CD14-positive monocyte (primary cell): ENCODE results near the gene ZDHHC11. TPM values are rescaled to one million over a fixed set of nuclear protein-coding genes. Genes with fewer than 3 reads are reported as not detected.

Source experiments
- DNase-seq, 3 donors: peaks; one replicate each; pipeline ENCODE4 v3.0.0-alpha.2; 2011 to 2022
- H2AFZ ChIP-seq: 2 replicates; pipeline ENCODE4 v1.6.0; 2012; ENCODE audit warnings: mild to moderate bottlenecking, low read depth, low read length, inconsistent platforms; ENCODE audit not compliant: insufficient read depth, poor library complexity, severe bottlenecking
- H3K27ac ChIP-seq, 2 donors: 1 replicate in 1 of 2; 2 replicates in 1 of 2; pipeline ENCODE4 v1.5.1; 2012 to 2013; ENCODE audit warnings: low read length in 2 of 2, control low read depth in 1 of 2, inconsistent platforms in 1 of 2, low read depth in 1 of 2, mild to moderate bottlenecking in 1 of 2
- H3K27me3 ChIP-seq, 2 donors: one replicate each; pipeline versions ENCODE4 v1.6.0 to v1.6.1; 2011 to 2013; ENCODE audit warnings: low read length in 2 of 2; ENCODE audit not compliant: control insufficient read depth in 2 of 2, insufficient read depth in 2 of 2
- H3K36me3 ChIP-seq, 2 donors: replicated peaks in 1 of 2; 1 replicate in 1 of 2; 2 replicates in 1 of 2; pipeline versions ENCODE4 v1.5.1 to v1.6.1; 2012 to 2013; ENCODE audit warnings: low read length in 2 of 2, control low read depth in 1 of 2, inconsistent platforms in 1 of 2, mild to moderate bottlenecking in 1 of 2; ENCODE audit not compliant: insufficient read depth in 2 of 2, control insufficient read depth in 1 of 2
- H3K4me1 ChIP-seq, 2 donors: 1 replicate in 1 of 2; 2 replicates in 1 of 2; pipeline versions ENCODE4 v1.5.1 to v1.6.1; 2012 to 2013; ENCODE audit warnings: low read length in 2 of 2, control low read depth in 1 of 2, inconsistent platforms in 1 of 2, mild to moderate bottlenecking in 1 of 2, moderate library complexity in 1 of 2; ENCODE audit not compliant: insufficient read depth in 2 of 2, control insufficient read depth in 1 of 2
- H3K4me2 ChIP-seq: replicated peaks from 2 replicates; pipeline ENCODE3; 2012; ENCODE audit warnings: low read length, moderate library complexity, mild to moderate bottlenecking; ENCODE audit not compliant: poor library complexity, severe bottlenecking; ENCODE audit errors: extremely low read depth
- H3K4me3 ChIP-seq, 3 experiments: fragments of 200-600 bp in 1 of 3; sonication (generic) in 1 of 3; replicated peaks in 1 of 3; 1 replicate in 2 of 3; 2 replicates in 1 of 3; pipeline ENCODE4 v1.5.1; 2011 to 2013; ENCODE audit warnings: low read length in 3 of 3, mild to moderate bottlenecking in 3 of 3, control low read depth in 2 of 3, low read depth in 2 of 3, inconsistent platforms in 1 of 3, moderate library complexity in 1 of 3
- H3K79me2 ChIP-seq: 2 replicates; pipeline ENCODE4 v1.6.0; 2012; ENCODE audit warnings: mild to moderate bottlenecking, control low read depth, inconsistent platforms, low read length, moderate library complexity; ENCODE audit not compliant: insufficient read depth
- H3K9ac ChIP-seq: 2 replicates; pipeline ENCODE4 v1.6.0; 2017; ENCODE audit warnings: low read length, mild to moderate bottlenecking; ENCODE audit not compliant: insufficient read depth, poor library complexity, severe bottlenecking
- H3K9me3 ChIP-seq, 2 donors: replicated peaks in 1 of 2; 1 replicate in 1 of 2; 2 replicates in 1 of 2; pipeline versions ENCODE4 v1.5.1 to v1.6.1; 2012 to 2013; ENCODE audit warnings: low read length in 2 of 2, control low read depth in 1 of 2; ENCODE audit not compliant: control insufficient read depth in 1 of 2, insufficient read depth in 1 of 2
- H4K20me1 ChIP-seq: 2 replicates; pipeline ENCODE4 v1.6.0; 2012; ENCODE audit warnings: mild to moderate bottlenecking, low read length, control low read depth, moderate library complexity; ENCODE audit not compliant: insufficient read depth
- H3K27ac Mint-ChIP-seq, 7 donors: one replicate each; pipeline ENCODE4 v1.8.0; 2020; ENCODE audit warnings: mild to moderate bottlenecking in 7 of 7, mixed read lengths in 7 of 7, moderate library complexity in 6 of 7, inconsistent platforms in 2 of 7
- H3K27me3 Mint-ChIP-seq, 3 donors: one replicate each; pipeline ENCODE4 v1.8.0; 2021 to 2022; ENCODE audit warnings: low read depth in 3 of 3, mild to moderate bottlenecking in 3 of 3, mixed read lengths in 3 of 3, moderate library complexity in 3 of 3, inconsistent platforms in 1 of 3
- H3K36me3 Mint-ChIP-seq, 2 donors: one replicate each; pipeline ENCODE4 v1.8.0; 2020; ENCODE audit warnings: mixed read lengths in 2 of 2, inconsistent platforms in 1 of 2, mild to moderate bottlenecking in 1 of 2
- H3K4me1 Mint-ChIP-seq: one replicate; pipeline ENCODE4 v1.8.0; 2020; ENCODE audit warnings: mild to moderate bottlenecking, mixed read lengths
- H3K4me3 Mint-ChIP-seq, 2 donors: one replicate each; pipeline ENCODE4 v1.8.0; 2020; ENCODE audit warnings: mild to moderate bottlenecking in 2 of 2, mixed read lengths in 2 of 2, moderate library complexity in 1 of 2
- H3K9me3 Mint-ChIP-seq, 7 donors: one replicate each; pipeline ENCODE4 v1.8.0; 2020 to 2022; ENCODE audit warnings: mixed read lengths in 7 of 7, mild to moderate bottlenecking in 6 of 7, moderate library complexity in 6 of 7, inconsistent platforms in 2 of 7
- WGBS: methylation state at CpG from one replicate; pipeline ENCODE4 v1.1.5; 2013; ENCODE audit warnings: missing lambda C conversion rate; ENCODE audit not compliant: insufficient coverage; 5-methylcytosine and 5-hydroxymethylcytosine counted together
- intact Hi-C, 2 donors: fragments of 100-400 bp; cut with micrococcal nuclease; formaldehyde crosslinking; loops; one replicate each; pipeline versions ENCODE4 v1.15.0 to v1.15.1; 2023
- polyA plus RNA-seq, 3 donors: library from polyadenylated mRNA; depleted of rRNA in 1 of 3; unstranded in 2 of 3; stranded (reverse) in 1 of 3; fragments of 300-500 nt in 2 of 3; fragments of >200 nt in 1 of 3; fragmentation: Illumina TruSeq in 2 of 3; gene quantifications; 1 replicate in 2 of 3; 2 replicates in 1 of 3; pipeline ENCODE4 v1.2.3, GENCODE V29; 2012 to 2021
- TF ChIP-seq, protein P1 (sequence below): fragments of 200-600 bp; IDR thresholded peaks from one replicate; pipeline ENCODE4 v1.8.0; 2022; ENCODE audit warnings: antibody characterized with exemption, mild to moderate bottlenecking

ZDHHC11 gene
- polyA plus RNA-seq, 3 donors = 1.8 TPM; not detected in 2

DNA sequence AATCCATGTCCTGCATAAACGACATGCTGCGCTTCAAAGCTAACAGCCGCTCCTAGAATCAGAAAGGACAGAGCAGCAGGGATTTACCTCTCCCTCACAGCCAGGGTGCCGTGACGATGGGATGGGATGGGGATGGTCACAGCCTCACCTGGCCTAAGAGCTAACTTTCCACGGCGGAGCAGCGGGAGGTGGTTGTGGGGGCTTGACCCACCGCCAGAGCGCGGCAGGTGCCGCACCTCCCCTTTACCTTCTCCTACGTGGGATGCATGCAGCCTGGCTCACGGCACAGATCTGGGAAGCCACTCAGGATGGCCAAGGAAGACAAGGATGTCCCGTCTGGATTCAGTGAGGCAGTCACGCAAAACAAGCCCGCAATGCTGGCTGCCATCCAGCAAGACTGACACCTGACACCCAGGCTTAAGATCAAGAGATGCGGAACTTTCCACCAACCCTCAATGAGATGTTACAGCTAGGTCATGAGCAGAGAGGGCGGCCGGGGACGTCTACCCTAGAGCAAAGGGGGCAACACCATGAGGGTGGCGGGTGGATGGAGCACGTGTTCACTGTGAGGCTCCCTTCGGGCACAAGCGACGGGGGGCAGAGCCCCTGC, 36.0 kb upstream of the ZDHHC11 start:
- no peak overlapping the region for H3K27ac ChIP-seq
- H3K36me3 ChIP-seq = peaks cover 90 to 95% of the 10 kb centered on the region in 2 donors
- Mint-ChIP-seq H3K9me3 (peaks cover 0 to 10% (median 0%) of the 10 kb centered on the region in 7 donors), H3K27me3 (peaks cover 0 to 3% (median 0%) of the 10 kb centered on the region in 3 donors), H3K4me1 (peaks cover 17% of the 10 kb centered on the region), H3K27ac (peak overlapping the region in 1 of 7 donors; percentile 15), H3K36me3 (peaks cover 92 to 98% of the 10 kb centered on the region in 2 donors), H3K4me3 (no peak overlapping the region)
- no peaks in the 10 kb centered on the region for H3K9me3 ChIP-seq
- TF ChIP-seq, protein P1, sequence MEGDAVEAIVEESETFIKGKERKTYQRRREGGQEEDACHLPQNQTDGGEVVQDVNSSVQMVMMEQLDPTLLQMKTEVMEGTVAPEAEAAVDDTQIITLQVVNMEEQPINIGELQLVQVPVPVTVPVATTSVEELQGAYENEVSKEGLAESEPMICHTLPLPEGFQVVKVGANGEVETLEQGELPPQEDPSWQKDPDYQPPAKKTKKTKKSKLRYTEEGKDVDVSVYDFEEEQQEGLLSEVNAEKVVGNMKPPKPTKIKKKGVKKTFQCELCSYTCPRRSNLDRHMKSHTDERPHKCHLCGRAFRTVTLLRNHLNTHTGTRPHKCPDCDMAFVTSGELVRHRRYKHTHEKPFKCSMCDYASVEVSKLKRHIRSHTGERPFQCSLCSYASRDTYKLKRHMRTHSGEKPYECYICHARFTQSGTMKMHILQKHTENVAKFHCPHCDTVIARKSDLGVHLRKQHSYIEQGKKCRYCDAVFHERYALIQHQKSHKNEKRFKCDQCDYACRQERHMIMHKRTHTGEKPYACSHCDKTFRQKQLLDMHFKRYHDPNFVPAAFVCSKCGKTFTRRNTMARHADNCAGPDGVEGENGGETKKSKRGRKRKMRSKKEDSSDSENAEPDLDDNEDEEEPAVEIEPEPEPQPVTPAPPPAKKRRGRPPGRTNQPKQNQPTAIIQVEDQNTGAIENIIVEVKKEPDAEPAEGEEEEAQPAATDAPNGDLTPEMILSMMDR = no peak
- DNase-seq = no peak
- 97% methylated on average over 18 of the region's 26 CpGs for WGBS
- H3K27me3 ChIP-seq = no peaks in the 10 kb centered on the region
- no peak overlapping the region for H2AFZ ChIP-seq
- H3K4me3 ChIP-seq = no peak overlapping the region
- no peak overlapping the region for H3K4me2 ChIP-seq
- peaks cover 34% of the 10 kb centered on the region for H3K79me2 ChIP-seq
- H4K20me1 ChIP-seq = peaks cover 68% of the 10 kb centered on the region
- H3K4me1 ChIP-seq = peaks cover 8 to 10% of the 10 kb centered on the region in 2 donors
- intact Hi-C loops = loop anchor here in 1 of 2 donors (10.0 kb wide), 1 partner anchor 918 kb away; the partner anchor contains the start of gene NDUFS6
- H3K9ac ChIP-seq = no peak overlapping the region

DNA sequence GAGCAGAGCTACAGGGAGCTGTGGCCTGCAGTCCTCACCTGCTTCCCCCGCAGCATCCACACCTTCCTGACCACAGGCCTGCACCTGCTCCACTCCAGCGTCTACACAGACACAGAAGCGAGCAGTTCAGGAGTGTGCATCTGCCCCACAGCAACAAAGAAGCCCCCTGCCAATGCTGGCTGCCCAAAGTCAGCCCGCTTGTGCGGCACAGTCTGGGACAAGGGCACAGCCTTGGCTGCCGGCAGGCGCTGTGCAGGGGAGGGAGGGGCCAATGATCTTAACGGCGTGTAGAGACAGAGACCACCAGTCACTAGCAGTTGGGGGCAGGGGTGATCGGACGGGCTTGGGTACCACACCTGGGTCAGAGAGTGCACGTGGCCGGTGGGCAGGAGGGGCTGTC, 35.2 kb upstream of the ZDHHC11 start:
- Histone ChIP-seq H2AFZ (no peak overlapping the region), H3K36me3 (peaks cover 98 to 100% of the 10 kb centered on the region in 2 donors), H3K27ac (no peak overlapping the region), H3K4me2 (no peak overlapping the region), H3K9ac (no peak overlapping the region), H3K4me1 (peaks cover under 1 to 2% of the 10 kb centered on the region in 2 donors), H3K79me2 (peaks cover 31% of the 10 kb centered on the region), H3K27me3 (no peaks in the 10 kb centered on the region), H3K4me3 (no peak overlapping the region), H4K20me1 (peaks cover 72% of the 10 kb centered on the region), H3K9me3 (no peaks in the 10 kb centered on the region)
- H3K27me3 Mint-ChIP-seq = peaks cover 0 to 2% (median 0%) of the 10 kb centered on the region in 3 donors
- peaks cover 96 to 99% of the 10 kb centered on the region in 2 donors for H3K36me3 Mint-ChIP-seq
- H3K4me1 Mint-ChIP-seq = peaks cover 10% of the 10 kb centered on the region
- WGBS = 100% methylated on average over 13 of the region's 13 CpGs
- no peak overlapping the region for H3K27ac Mint-ChIP-seq
- peaks cover 0 to 10% (median 0%) of the 10 kb centered on the region in 7 donors for H3K9me3 Mint-ChIP-seq
- no peak for DNase-seq
- TF ChIP-seq, protein P1 = no peak
- intact Hi-C loops = loop anchor here in 1 of 2 donors (10.0 kb wide), 1 partner anchor 919 kb away; the partner anchor contains the start of gene NDUFS6
- H3K4me3 Mint-ChIP-seq = no peak overlapping the region
